ENCODE results near the gene CFAP77.
A peak's percentile ranks its signal among the peaks of the same experiment; 100 is the strongest.

DNA sequence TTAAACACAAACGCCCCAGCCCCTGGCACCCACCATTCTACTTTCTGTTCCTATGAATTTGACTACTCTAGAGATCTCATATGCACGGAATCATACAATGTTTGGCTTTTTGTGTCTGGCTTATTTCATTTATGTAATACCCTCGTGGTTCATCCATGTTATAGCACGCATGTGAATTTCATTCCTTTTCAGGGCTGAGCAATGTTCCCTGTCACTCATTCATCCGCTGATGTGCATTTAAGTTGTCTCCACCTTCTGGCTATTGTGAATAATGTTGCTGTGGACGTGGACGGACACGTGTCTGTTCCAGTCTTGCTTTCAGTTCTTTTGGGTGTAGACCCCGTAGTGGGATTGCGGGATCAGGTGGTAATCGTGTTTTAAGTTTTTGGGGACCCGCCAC, 92.5 kb downstream of the CFAP77 start:
- TF ChIP-seq HMG20A (CRISPR knock-in tag; IDR thresholded peaks at IDR 0.05; ENCODE audit: borderline replicate concordance) (no peak), GTF2F1 (IDR thresholded peaks at IDR 0.05; ENCODE audit: low read length) (no peak), EZH2 (conservative IDR thresholded peaks at IDR 0.05; ENCODE audit: low read depth, low read length) (no peak), HNRNPK (IDR thresholded peaks at IDR 0.05; ENCODE audit: low read depth, low read length, poor library complexity, severe bottlenecking) (no peak), ZEB1 (IDR thresholded peaks at IDR 0.05; ENCODE audit: insufficient replicate concordance, low read depth) (no peak)
- TF ChIP-seq, protein P1, sequence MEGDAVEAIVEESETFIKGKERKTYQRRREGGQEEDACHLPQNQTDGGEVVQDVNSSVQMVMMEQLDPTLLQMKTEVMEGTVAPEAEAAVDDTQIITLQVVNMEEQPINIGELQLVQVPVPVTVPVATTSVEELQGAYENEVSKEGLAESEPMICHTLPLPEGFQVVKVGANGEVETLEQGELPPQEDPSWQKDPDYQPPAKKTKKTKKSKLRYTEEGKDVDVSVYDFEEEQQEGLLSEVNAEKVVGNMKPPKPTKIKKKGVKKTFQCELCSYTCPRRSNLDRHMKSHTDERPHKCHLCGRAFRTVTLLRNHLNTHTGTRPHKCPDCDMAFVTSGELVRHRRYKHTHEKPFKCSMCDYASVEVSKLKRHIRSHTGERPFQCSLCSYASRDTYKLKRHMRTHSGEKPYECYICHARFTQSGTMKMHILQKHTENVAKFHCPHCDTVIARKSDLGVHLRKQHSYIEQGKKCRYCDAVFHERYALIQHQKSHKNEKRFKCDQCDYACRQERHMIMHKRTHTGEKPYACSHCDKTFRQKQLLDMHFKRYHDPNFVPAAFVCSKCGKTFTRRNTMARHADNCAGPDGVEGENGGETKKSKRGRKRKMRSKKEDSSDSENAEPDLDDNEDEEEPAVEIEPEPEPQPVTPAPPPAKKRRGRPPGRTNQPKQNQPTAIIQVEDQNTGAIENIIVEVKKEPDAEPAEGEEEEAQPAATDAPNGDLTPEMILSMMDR (CRISPR knock-in tag; IDR thresholded peaks at IDR 0.05) = 0 out of 2 replicates have a peak, but pooled peaks have one; percentile 15
- TF ChIP-seq, protein P2, sequence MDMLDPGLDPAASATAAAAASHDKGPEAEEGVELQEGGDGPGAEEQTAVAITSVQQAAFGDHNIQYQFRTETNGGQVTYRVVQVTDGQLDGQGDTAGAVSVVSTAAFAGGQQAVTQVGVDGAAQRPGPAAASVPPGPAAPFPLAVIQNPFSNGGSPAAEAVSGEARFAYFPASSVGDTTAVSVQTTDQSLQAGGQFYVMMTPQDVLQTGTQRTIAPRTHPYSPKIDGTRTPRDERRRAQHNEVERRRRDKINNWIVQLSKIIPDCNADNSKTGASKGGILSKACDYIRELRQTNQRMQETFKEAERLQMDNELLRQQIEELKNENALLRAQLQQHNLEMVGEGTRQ (IDR thresholded peaks at IDR 0.05; ENCODE audit: low read depth, low read length) = no peak
- TF ChIP-seq, protein P2 (CRISPR knock-in tag; IDR thresholded peaks at IDR 0.05; ENCODE audit: borderline replicate concordance) = no peak
- TF ChIP-seq, protein P3, sequence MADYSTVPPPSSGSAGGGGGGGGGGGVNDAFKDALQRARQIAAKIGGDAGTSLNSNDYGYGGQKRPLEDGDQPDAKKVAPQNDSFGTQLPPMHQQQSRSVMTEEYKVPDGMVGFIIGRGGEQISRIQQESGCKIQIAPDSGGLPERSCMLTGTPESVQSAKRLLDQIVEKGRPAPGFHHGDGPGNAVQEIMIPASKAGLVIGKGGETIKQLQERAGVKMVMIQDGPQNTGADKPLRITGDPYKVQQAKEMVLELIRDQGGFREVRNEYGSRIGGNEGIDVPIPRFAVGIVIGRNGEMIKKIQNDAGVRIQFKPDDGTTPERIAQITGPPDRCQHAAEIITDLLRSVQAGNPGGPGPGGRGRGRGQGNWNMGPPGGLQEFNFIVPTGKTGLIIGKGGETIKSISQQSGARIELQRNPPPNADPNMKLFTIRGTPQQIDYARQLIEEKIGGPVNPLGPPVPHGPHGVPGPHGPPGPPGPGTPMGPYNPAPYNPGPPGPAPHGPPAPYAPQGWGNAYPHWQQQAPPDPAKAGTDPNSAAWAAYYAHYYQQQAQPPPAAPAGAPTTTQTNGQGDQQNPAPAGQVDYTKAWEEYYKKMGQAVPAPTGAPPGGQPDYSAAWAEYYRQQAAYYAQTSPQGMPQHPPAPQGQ (CRISPR knock-in tag; IDR thresholded peaks at IDR 0.05; ENCODE audit: borderline replicate concordance) = no peak
